Brain microvascular endothelial cell (primary cell): ENCODE data around the gene MFSD8.
A peak's percentile ranks its signal among the peaks of the same experiment; 100 is the strongest.
"Not testable (repeated sequence)": the region's sequence is repeated elsewhere in the genome, so short reads cannot be mapped to it uniquely, and the experiment has no call there.

Source experiments
- DNase-seq: peaks from one replicate; pipeline ENCODE4 v3.0.0-alpha.2; 2020
- H3K27ac ChIP-seq: fragments of 250-450 bp; sonication (Bioruptor Pico); 2 replicates; pipeline ENCODE4 v1.5.1; 2020; ENCODE audit warnings: mild to moderate bottlenecking, moderate library complexity
- H3K27me3 ChIP-seq: fragments of 250-450 bp; sonication (Bioruptor Pico); replicated peaks from 2 replicates; pipeline ENCODE4 v1.5.1; 2020; ENCODE audit warnings: mild to moderate bottlenecking
- H3K36me3 ChIP-seq: fragments of 250-450 bp; sonication (Bioruptor Pico); replicated peaks from 2 replicates; pipeline ENCODE4 v1.5.1; 2020; ENCODE audit warnings: mild to moderate bottlenecking
- H3K4me3 ChIP-seq: 2 replicates; pipeline ENCODE4 v1.5.1; 2011; ENCODE audit warnings: low read depth, mild to moderate bottlenecking, control low read depth, low read length, moderate library complexity
- in situ Hi-C: cut with HindIII; loops from 2 replicates; pipeline ENCODE4 v1.10.0; 2017; ENCODE audit warnings: low sequenced_read_pairs, low pct_ligation_motif_present
- TF ChIP-seq, protein P1 (sequence below): IDR thresholded peaks from 2 replicates; pipeline ENCODE4 v1.5.1; 2011; ENCODE audit warnings: low read depth, mild to moderate bottlenecking, moderate library complexity, low read length, control low read depth, inconsistent platforms; ENCODE audit errors: missing control alignments

The MFSD8 gene, protein sequence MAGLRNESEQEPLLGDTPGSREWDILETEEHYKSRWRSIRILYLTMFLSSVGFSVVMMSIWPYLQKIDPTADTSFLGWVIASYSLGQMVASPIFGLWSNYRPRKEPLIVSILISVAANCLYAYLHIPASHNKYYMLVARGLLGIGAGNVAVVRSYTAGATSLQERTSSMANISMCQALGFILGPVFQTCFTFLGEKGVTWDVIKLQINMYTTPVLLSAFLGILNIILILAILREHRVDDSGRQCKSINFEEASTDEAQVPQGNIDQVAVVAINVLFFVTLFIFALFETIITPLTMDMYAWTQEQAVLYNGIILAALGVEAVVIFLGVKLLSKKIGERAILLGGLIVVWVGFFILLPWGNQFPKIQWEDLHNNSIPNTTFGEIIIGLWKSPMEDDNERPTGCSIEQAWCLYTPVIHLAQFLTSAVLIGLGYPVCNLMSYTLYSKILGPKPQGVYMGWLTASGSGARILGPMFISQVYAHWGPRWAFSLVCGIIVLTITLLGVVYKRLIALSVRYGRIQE

DNA sequence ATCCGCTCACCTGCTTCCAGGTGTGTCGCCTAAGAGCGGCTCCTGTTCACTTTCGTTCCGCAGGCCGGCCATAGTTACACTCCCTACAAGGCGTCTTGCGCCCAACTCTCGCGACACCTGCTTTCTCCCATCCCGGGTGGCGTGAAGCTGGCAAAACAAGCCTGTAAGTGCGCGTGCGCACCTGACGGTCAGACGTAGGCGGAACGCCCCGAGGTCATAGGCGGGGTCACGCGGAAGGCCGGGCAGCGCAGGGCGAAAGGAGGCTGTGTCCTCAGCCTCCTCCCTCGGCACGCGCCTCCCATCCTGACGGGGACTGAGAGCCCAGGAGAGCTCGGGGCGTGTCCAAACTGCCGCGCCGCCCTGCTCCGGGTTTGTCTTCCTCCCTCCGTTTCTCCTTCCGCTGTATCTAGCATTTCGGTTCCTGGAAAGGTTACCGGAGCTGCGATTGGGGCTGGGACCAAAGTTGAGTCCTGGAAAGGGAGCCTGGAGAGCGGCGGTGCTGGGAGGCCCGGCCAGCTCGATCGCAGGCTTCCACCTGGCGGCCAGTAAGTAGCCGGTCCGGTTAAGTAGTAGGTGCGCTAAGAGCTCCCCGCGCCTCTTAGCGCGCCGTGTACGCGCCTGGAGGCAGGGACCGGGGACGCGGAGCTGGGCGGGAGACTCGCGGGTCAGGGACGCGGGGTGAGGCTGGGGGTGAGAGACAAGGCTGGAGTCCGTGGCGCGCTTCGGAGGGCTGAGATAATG lies at the start of gene MFSD8, which contains the start of gene ABHD18:
Gene MFSD8 (minus strand): TSS at position 112 of the 741 bp plus-strand sequence. CDS start 40 bp downstream, at position 72.
Gene ABHD18 (plus strand): TSS at position 345 of the 741 bp plus-strand sequence. CDS start 17,550 bp downstream, outside the sequence.
- Histone ChIP-seq H3K4me3 (peak within 1 kb of the TSS; percentile 99), H3K36me3 (no peaks in the 10 kb centered on the region), H3K27ac (peak within 1 kb of the TSS; percentile 64), H3K27me3 (no peaks in the 10 kb centered on the region)
- in situ Hi-C loops: no loop called here
- peak; percentile 98 for DNase-seq
- TF ChIP-seq, protein P1, sequence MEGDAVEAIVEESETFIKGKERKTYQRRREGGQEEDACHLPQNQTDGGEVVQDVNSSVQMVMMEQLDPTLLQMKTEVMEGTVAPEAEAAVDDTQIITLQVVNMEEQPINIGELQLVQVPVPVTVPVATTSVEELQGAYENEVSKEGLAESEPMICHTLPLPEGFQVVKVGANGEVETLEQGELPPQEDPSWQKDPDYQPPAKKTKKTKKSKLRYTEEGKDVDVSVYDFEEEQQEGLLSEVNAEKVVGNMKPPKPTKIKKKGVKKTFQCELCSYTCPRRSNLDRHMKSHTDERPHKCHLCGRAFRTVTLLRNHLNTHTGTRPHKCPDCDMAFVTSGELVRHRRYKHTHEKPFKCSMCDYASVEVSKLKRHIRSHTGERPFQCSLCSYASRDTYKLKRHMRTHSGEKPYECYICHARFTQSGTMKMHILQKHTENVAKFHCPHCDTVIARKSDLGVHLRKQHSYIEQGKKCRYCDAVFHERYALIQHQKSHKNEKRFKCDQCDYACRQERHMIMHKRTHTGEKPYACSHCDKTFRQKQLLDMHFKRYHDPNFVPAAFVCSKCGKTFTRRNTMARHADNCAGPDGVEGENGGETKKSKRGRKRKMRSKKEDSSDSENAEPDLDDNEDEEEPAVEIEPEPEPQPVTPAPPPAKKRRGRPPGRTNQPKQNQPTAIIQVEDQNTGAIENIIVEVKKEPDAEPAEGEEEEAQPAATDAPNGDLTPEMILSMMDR: peak; percentile 65

DNA sequence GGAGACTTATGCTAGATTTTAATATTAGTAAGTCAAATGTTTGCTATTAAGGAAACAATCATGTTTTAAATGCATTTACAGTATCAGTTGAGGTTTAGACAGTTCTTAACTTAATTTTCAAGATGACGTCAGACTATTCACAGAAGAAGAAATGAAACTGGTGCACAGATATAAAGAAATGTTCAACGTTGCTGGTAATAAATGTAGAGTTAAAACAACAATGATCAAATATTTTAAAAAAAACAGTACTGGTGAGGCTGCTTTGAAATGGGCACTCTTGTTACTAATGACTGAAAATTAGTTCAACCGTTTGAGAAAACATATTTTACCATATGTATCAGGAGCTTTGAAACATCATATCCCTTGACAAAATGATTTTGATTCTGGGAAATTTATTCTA lies 44.5 kb upstream of the MFSD8 start:
- in situ Hi-C loops: no loop called here
- TF ChIP-seq, protein P1: no peak
- no peaks in the 10 kb centered on the region for H3K36me3 ChIP-seq
- H3K4me3 ChIP-seq: no peak overlapping the region
- no peaks in the 10 kb centered on the region for H3K27me3 ChIP-seq
- DNase-seq: no peak
- H3K27ac ChIP-seq: no peak overlapping the region

DNA sequence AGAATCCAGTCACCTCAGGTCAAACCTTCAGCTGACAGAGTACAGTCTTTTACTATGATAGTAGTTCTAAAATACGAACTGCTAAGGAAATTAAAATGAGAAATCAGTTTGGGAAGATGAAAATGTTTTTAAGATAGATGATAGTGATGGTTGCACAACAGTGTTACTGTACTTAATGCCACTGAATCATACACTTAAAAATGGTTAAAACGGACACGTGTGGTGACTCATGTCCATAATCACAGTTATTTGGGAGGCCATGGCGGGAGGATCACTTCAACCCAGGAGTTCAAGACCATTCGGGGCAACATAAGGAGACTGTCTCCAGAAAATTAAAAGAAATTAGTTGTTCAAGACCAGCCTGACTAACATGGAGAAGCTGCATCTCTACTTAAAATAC lies 41.6 kb upstream of the MFSD8 start:
- H3K27me3 ChIP-seq: no peaks in the 10 kb centered on the region
- DNase-seq: peak; percentile 31
- no peak overlapping the region for H3K4me3 ChIP-seq
- in situ Hi-C loops: no loop called here
- no peak overlapping the region for H3K27ac ChIP-seq
- TF ChIP-seq, protein P1: no peak
- H3K36me3 ChIP-seq: no peaks in the 10 kb centered on the region

DNA sequence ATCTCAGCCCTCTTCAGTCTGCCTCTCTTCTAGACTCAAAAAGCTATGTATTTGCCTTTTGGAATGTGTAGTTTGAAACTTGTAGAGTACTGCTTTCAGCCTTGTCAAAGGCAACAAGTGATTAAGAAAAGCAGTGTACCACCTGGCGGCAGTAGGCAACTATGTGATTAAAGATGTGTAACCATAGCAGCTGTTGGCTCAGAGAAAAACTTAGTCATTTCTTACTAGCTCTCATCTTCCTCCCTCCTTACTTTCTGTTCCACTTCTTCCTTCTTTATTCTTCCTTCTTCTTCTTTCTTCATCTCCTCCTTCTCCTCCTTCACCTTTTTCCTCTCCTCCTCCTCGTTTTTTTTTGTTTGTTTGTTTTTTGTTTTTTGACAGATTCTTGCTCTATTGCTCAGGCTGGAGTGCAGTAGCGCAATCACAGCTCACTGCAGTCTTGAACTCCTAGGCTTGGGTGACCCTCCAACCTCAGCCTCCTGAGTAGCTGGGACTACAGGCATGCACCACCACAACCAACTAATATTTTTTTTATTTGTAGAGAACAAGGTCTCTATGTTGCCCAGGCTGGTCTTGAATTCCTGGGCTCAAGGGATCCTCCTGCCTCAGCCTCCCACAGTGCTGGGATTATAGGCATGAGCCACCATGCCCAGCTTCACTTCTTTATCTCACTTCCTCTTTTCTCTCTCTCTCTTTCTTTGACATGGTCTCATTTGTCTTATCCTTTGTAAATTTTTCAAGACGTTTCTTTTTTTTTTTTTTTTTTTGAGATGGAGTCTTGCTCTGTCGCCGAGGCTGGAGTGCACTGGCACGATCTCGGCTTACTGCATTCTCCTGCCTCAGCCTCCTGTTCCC lies 32.8 kb upstream of the MFSD8 start:
- DNase-seq: no peak
- Histone ChIP-seq H3K36me3 (no peaks in the 10 kb centered on the region), H3K27me3 (no peaks in the 10 kb centered on the region), H3K27ac (no peak overlapping the region), H3K4me3 (no peak overlapping the region)
- TF ChIP-seq, protein P1: no peak
- in situ Hi-C loops: no loop called here

DNA sequence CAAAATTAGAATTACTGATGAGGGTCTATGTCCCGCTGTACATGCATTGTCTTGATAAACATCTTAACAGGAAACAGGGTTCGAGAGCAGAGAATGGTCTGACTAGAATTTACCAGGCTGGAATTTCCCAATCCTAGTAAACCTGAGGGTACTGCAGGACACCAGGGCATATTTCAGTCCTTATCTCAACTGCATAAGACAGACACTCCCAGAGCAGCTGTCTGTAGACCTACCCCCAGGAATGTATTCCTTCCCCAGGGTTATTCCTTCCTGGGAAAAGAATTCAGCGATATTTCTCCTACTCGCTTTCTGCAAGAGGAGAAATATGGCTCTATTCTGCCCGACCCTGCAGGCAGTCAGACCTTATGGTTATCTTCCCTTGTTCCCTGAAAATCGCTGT lies 31.5 kb upstream of the MFSD8 start:
- in situ Hi-C loops, DNase-seq, H3K27ac ChIP-seq, H3K4me3 ChIP-seq, H3K36me3 ChIP-seq, H3K27me3 ChIP-seq: not testable (repeated sequence)
